ENCODE measurements around the gene DAGLA.

- no peak for TF ChIP-seq CTCF (IDR thresholded peaks at IDR 0.05)
- TF ChIP-seq POLR2A (IDR thresholded peaks at IDR 0.05) = no peak
Measured at GRCh38 chr11:61731952-61732675, 51.9 kb downstream of the DAGLA start.
